ENCODE results near the gene STK32C. TPM values are rescaled to one million over a fixed set of nuclear protein-coding genes. Genes with fewer than 3 reads are reported as not detected.

Gene STK32C
- polyA plus RNA-seq, 1 donor from 2014 or later = 23.2 TPM

DNA sequence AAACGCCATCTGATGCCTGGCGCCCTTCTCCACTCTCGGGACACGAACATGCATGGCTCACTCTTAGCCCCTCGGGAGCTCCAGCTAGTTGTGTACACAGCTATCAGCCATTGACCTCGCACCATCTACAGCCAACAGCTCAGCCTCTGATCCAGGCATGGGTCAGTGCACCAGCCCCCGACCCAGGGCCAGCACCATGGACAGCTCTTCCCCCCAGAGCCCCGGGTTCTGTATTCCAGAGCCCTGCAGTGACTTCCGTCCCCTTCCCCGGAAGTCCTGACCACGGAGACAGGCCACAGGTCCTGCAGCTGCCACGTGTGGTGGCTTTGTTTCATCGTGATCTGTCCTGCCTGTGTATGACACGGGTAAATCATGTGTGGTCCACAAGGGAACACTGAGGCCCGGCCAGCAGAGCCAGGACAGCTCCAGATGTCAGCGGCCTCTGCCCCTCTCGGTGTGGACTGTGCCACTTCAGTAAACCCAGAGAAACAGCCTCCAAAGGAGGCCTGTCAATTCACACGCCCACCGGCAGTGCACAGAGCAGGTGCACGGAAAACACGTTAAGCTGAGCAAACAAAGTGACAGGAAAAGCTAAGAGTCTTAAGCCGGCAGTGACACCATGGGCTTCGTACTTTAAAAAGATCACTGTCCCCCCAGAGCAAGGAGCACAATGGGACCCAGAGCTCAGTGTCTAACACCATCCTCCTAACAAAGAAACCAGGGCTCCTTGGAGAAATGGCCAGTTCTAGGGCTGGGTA, 13.0 kb downstream of the STK32C start:
- H3K9me3 ChIP-seq (ENCODE audit: low read length) = no peaks in the 10 kb centered on the region
- no peak for TF ChIP-seq EZH2 (IDR thresholded peaks at IDR 0.05; ENCODE audit: borderline replicate concordance, insufficient read depth, low read length, poor library complexity, severe bottlenecking)
- TF ChIP-seq, protein P1, sequence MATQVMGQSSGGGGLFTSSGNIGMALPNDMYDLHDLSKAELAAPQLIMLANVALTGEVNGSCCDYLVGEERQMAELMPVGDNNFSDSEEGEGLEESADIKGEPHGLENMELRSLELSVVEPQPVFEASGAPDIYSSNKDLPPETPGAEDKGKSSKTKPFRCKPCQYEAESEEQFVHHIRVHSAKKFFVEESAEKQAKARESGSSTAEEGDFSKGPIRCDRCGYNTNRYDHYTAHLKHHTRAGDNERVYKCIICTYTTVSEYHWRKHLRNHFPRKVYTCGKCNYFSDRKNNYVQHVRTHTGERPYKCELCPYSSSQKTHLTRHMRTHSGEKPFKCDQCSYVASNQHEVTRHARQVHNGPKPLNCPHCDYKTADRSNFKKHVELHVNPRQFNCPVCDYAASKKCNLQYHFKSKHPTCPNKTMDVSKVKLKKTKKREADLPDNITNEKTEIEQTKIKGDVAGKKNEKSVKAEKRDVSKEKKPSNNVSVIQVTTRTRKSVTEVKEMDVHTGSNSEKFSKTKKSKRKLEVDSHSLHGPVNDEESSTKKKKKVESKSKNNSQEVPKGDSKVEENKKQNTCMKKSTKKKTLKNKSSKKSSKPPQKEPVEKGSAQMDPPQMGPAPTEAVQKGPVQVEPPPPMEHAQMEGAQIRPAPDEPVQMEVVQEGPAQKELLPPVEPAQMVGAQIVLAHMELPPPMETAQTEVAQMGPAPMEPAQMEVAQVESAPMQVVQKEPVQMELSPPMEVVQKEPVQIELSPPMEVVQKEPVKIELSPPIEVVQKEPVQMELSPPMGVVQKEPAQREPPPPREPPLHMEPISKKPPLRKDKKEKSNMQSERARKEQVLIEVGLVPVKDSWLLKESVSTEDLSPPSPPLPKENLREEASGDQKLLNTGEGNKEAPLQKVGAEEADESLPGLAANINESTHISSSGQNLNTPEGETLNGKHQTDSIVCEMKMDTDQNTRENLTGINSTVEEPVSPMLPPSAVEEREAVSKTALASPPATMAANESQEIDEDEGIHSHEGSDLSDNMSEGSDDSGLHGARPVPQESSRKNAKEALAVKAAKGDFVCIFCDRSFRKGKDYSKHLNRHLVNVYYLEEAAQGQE (IDR thresholded peaks at IDR 0.05; ENCODE audit: borderline replicate concordance) = no peak
- TF ChIP-seq EP300 (conservative IDR thresholded peaks at IDR 0.05; ENCODE audit: poor library complexity, severe bottlenecking) = no peak
- TF ChIP-seq, protein P2, sequence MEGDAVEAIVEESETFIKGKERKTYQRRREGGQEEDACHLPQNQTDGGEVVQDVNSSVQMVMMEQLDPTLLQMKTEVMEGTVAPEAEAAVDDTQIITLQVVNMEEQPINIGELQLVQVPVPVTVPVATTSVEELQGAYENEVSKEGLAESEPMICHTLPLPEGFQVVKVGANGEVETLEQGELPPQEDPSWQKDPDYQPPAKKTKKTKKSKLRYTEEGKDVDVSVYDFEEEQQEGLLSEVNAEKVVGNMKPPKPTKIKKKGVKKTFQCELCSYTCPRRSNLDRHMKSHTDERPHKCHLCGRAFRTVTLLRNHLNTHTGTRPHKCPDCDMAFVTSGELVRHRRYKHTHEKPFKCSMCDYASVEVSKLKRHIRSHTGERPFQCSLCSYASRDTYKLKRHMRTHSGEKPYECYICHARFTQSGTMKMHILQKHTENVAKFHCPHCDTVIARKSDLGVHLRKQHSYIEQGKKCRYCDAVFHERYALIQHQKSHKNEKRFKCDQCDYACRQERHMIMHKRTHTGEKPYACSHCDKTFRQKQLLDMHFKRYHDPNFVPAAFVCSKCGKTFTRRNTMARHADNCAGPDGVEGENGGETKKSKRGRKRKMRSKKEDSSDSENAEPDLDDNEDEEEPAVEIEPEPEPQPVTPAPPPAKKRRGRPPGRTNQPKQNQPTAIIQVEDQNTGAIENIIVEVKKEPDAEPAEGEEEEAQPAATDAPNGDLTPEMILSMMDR (IDR thresholded peaks at IDR 0.05; ENCODE audit: poor library complexity, severe bottlenecking) = no peak
- TF ChIP-seq TAF1 (IDR thresholded peaks at IDR 0.05; ENCODE audit: low read depth) = no peak
- no peak for TF ChIP-seq RAD21 (conservative IDR thresholded peaks at IDR 0.05)
- TF ChIP-seq POLR2AphosphoS5 (IDR thresholded peaks at IDR 0.05) = no peak
- TF ChIP-seq SMC3 (conservative IDR thresholded peaks at IDR 0.05; ENCODE audit: poor library complexity) = no peak
- no peak for TF ChIP-seq MXI1 (conservative IDR thresholded peaks at IDR 0.05; ENCODE audit: poor library complexity, severe bottlenecking)
- H3K36me3 ChIP-seq (ENCODE audit: insufficient read depth, low read length) = no peaks in the 10 kb centered on the region
- no peaks in the 10 kb centered on the region for H4K20me1 ChIP-seq (ENCODE audit: insufficient read depth)
- H3K27me3 ChIP-seq (ENCODE audit: insufficient read depth, low read depth, low read length) = no peaks in the 10 kb centered on the region
- no peak overlapping the region for H2AFZ ChIP-seq (ENCODE audit: low read depth, low read length)
- H3K9me2 ChIP-seq (ENCODE audit: insufficient read depth, low read length) = no peaks in the 10 kb centered on the region
- no peak overlapping the region for H3K4me2 ChIP-seq (ENCODE audit: low read length)
- H3K4me3 ChIP-seq (ENCODE audit: low read length) = no peak overlapping the region
- H3K27ac ChIP-seq (ENCODE audit: low read length) = no peak overlapping the region
- no peaks in the 10 kb centered on the region for H3F3A ChIP-seq (ENCODE audit: insufficient read depth, low read length, poor library complexity, severe bottlenecking)
- no peak overlapping the region for H3K9ac ChIP-seq (ENCODE audit: low read length)
- H3K79me2 ChIP-seq (replicated peaks; ENCODE audit: insufficient read depth, low read length) = no peaks in the 10 kb centered on the region

DNA sequence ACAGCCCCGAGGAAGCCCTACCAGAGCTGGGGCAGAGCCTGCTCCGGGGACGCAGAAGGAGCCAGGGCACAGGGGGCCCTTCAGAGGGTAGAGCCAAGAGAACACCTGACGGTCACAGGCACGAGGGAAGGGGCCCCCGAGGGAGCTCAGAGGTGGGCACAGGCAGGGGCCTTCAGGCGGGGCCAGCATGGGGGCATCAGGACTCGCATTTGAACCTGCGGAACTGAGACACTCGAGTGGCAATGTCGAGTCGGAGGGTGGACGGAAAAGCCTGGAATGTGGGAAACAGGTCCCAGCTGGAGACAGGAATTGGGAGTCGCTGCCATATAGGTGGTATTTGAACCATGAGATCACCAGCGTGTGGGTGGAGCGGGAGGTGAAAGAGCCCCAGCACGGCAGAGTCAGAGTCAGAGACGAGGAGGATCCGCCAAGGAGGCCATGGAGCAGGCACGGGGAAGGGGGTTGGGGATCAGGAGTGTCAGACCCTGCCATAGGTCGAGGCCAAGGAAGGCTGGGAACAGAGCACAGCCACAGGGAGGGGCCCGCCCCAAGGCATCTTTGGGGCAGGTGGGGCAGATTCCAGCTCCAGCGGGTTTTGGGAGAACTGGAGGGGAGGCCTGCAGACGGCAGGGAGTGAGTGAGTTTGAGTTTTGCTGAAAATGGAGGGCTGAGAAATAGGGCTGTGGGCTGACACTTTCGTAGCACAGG, 13.8 kb downstream of the STK32C start:
- no peak overlapping the region for H3K9ac ChIP-seq (ENCODE audit: low read length)

More for the DNA sequence above, 13.8 kb downstream of the STK32C start:
- Histone ChIP-seq H3K27ac (ENCODE audit: low read length) (no peak overlapping the region), H3K79me2 (replicated peaks; ENCODE audit: insufficient read depth, low read length) (no peaks in the 10 kb centered on the region), H3K9me3 (ENCODE audit: low read length) (no peaks in the 10 kb centered on the region), H2AFZ (ENCODE audit: low read depth, low read length) (no peak overlapping the region), H3K36me3 (ENCODE audit: insufficient read depth, low read length) (no peaks in the 10 kb centered on the region), H3K27me3 (ENCODE audit: insufficient read depth, low read depth, low read length) (no peaks in the 10 kb centered on the region), H3K4me2 (ENCODE audit: low read length) (no peak overlapping the region), H3F3A (ENCODE audit: insufficient read depth, low read length, poor library complexity, severe bottlenecking) (no peaks in the 10 kb centered on the region), H3K4me3 (ENCODE audit: low read length) (no peak overlapping the region), H4K20me1 (ENCODE audit: insufficient read depth) (no peaks in the 10 kb centered on the region), H3K9me2 (ENCODE audit: insufficient read depth, low read length) (no peaks in the 10 kb centered on the region)
- TF ChIP-seq MXI1 (conservative IDR thresholded peaks at IDR 0.05; ENCODE audit: poor library complexity, severe bottlenecking) = no peak
- TF ChIP-seq, protein P2 (IDR thresholded peaks at IDR 0.05; ENCODE audit: poor library complexity, severe bottlenecking) = no peak
- TF ChIP-seq POLR2AphosphoS5 (IDR thresholded peaks at IDR 0.05) = no peak
- no peak for TF ChIP-seq TAF1 (IDR thresholded peaks at IDR 0.05; ENCODE audit: low read depth)
- no peak for TF ChIP-seq EP300 (conservative IDR thresholded peaks at IDR 0.05; ENCODE audit: poor library complexity, severe bottlenecking)
- no peak for TF ChIP-seq RAD21 (conservative IDR thresholded peaks at IDR 0.05)
- TF ChIP-seq, protein P1 (IDR thresholded peaks at IDR 0.05; ENCODE audit: borderline replicate concordance) = no peak
- TF ChIP-seq EZH2 (IDR thresholded peaks at IDR 0.05; ENCODE audit: borderline replicate concordance, insufficient read depth, low read length, poor library complexity, severe bottlenecking) = no peak
- no peak for TF ChIP-seq SMC3 (conservative IDR thresholded peaks at IDR 0.05; ENCODE audit: poor library complexity)

Measured in neural cell (in vitro differentiated cells).